Upper lobe of left lung (tissue), 4 donors: ENCODE data around the gene TSEN54.

Experiments
- CTCF ChIP-seq, 6 experiments: fragments of 450-650 bp in 4 of 6; fragments of 200-600 bp in 2 of 6; sonication (generic) in 2 of 6; IDR thresholded peaks; one replicate each; pipeline ENCODE4 v1.5.1; 2016 to 2019; ENCODE audit warnings: antibody characterized with exemption in 6 of 6
- POLR2A ChIP-seq, 4 donors: fragments of 450-650 bp; IDR thresholded peaks; one replicate each; pipeline ENCODE4 v1.5.1; 2016 to 2017; ENCODE audit warnings: antibody characterized with exemption in 4 of 4, mild to moderate bottlenecking in 2 of 4

- TF ChIP-seq CTCF (IDR thresholded peaks at IDR 0.05) (no peak), POLR2A (IDR thresholded peaks at IDR 0.05) (no peak)
Observed at GRCh38 chr17:75491680-75492079, 24.6 kb upstream of the TSEN54 start.
